SK-N-SH treated with all-trans-retinoic acid at 6 μM for 48 hours (cell line): ENCODE results near the gene RPUSD2.

Experiments used
- ATAC-seq: fragments of 200-7000 bp; cut with Tn5 transposase; 3 replicates; pipeline ENCODE4 v1.9.1; 2020; ENCODE audit warnings: mild to moderate bottlenecking, moderate library complexity
- ARNTL ChIP-seq: fragments of 450-650 bp; formaldehyde crosslinking; IDR thresholded peaks from 2 replicates; pipeline ENCODE4 v1.5.0; 2020; ENCODE audit warnings: low read depth, mild to moderate bottlenecking, moderate library complexity, borderline replicate concordance
- CREB5 ChIP-seq: fragments of 250-450 bp; sonication (Bioruptor Pico); IDR thresholded peaks from 2 replicates; pipeline ENCODE4 v1.5.1; 2020; ENCODE audit warnings: low read depth, mild to moderate bottlenecking, moderate library complexity
- CSDC2 ChIP-seq: fragments of 250-450 bp; sonication (Bioruptor Pico); IDR thresholded peaks from 2 replicates; pipeline ENCODE4 v1.5.0; 2020; ENCODE audit warnings: mild to moderate bottlenecking, moderate library complexity
- CSRNP3 ChIP-seq: fragments of 250-450 bp; sonication (Bioruptor Pico); IDR thresholded peaks from 2 replicates; pipeline ENCODE4 v1.5.1; 2021; ENCODE audit warnings: mild to moderate bottlenecking, moderate library complexity
- ESRRG ChIP-seq: fragments of 250-450 bp; sonication (Bioruptor Pico); IDR thresholded peaks from 2 replicates; pipeline ENCODE4 v1.6.1; 2021; ENCODE audit warnings: mild to moderate bottlenecking
- GLIS3 ChIP-seq: fragments of 250-450 bp; sonication (Bioruptor Pico); IDR thresholded peaks from 2 replicates; pipeline ENCODE4 v1.5.0; 2020; ENCODE audit warnings: mild to moderate bottlenecking, moderate library complexity
- ISL1 ChIP-seq: fragments of 250-450 bp; sonication (Bioruptor Pico); IDR thresholded peaks from 2 replicates; pipeline ENCODE4 v2.1.2; 2022; ENCODE audit warnings: mild to moderate bottlenecking, moderate library complexity
- PATZ1 ChIP-seq: fragments of 250-450 bp; sonication (Bioruptor Pico); IDR thresholded peaks from 2 replicates; pipeline ENCODE4 v1.8.0; 2020; ENCODE audit warnings: mild to moderate bottlenecking, moderate library complexity, borderline replicate concordance
- PPARA ChIP-seq: fragments of 250-450 bp; sonication (Bioruptor Pico); IDR thresholded peaks from 2 replicates; pipeline ENCODE4 v1.5.0; 2020; ENCODE audit warnings: mild to moderate bottlenecking, borderline replicate concordance
- SNAI2 ChIP-seq: fragments of 250-450 bp; sonication (Bioruptor Pico); IDR thresholded peaks from 2 replicates; pipeline ENCODE4 v1.5.0; 2020; ENCODE audit warnings: mild to moderate bottlenecking, moderate library complexity
- TCF4 ChIP-seq: fragments of 250-450 bp; sonication (Bioruptor Pico); IDR thresholded peaks from 2 replicates; pipeline ENCODE4 v1.8.0; 2021; ENCODE audit warnings: mild to moderate bottlenecking, moderate library complexity, borderline replicate concordance
- TOX ChIP-seq: fragments of 250-450 bp; sonication (Bioruptor Pico); IDR thresholded peaks from 2 replicates; pipeline ENCODE4 v1.8.0; 2021; ENCODE audit warnings: mild to moderate bottlenecking, moderate library complexity, borderline replicate concordance
- TSHZ2 ChIP-seq: fragments of 250-450 bp; sonication (Bioruptor Pico); IDR thresholded peaks from 2 replicates; pipeline ENCODE4 v1.5.0; 2020; ENCODE audit warnings: mild to moderate bottlenecking, moderate library complexity
- ZC3H10 ChIP-seq: fragments of 250-450 bp; sonication (Bioruptor Pico); IDR thresholded peaks from 2 replicates; pipeline ENCODE4 v1.5.1; 2021; ENCODE audit warnings: mild to moderate bottlenecking, moderate library complexity
- ZFP3 ChIP-seq: fragments of 250-450 bp; sonication (Bioruptor Pico); IDR thresholded peaks from 2 replicates; pipeline ENCODE4 v1.5.0; 2020; ENCODE audit warnings: mild to moderate bottlenecking, moderate library complexity
- ZFP30 ChIP-seq: fragments of 450-650 bp; formaldehyde crosslinking; IDR thresholded peaks from 2 replicates; pipeline ENCODE4 v1.5.0; 2022; ENCODE audit warnings: mild to moderate bottlenecking, moderate library complexity
- ZNF565 ChIP-seq: fragments of 450-650 bp; formaldehyde crosslinking; conservative IDR thresholded peaks from 2 replicates; pipeline ENCODE4 v1.5.0; 2020; ENCODE audit warnings: low read depth, mild to moderate bottlenecking, moderate library complexity
- ZNF70 ChIP-seq: fragments of 450-650 bp; formaldehyde crosslinking; IDR thresholded peaks from 2 replicates; pipeline ENCODE4 v1.5.0; 2020; ENCODE audit warnings: mild to moderate bottlenecking, moderate library complexity
- ZNF8 ChIP-seq: fragments of 450-650 bp; formaldehyde crosslinking; IDR thresholded peaks from 2 replicates; pipeline ENCODE4 v1.5.0; 2020; ENCODE audit warnings: mild to moderate bottlenecking, moderate library complexity

RPUSD2 gene

GRCh38 chr15:40613080-40613479, 44.0 kb downstream of the RPUSD2 start:
- no peak for TF ChIP-seq PATZ1 (CRISPR knock-in tag)
- no peak for ATAC-seq

- ATAC-seq, result no peak
- TF ChIP-seq PATZ1 (CRISPR knock-in tag) (no peak), ISL1 (no peak), ZC3H10 (CRISPR knock-in tag) (no peak)
- TF ChIP-seq, all 23 proteins: peak for 0
Measured at GRCh38 chr15:40618023-40618422, 48.9 kb downstream of the RPUSD2 start.

GRCh38 chr15:40618906-40619305, 49.8 kb downstream of the RPUSD2 start:
- TF ChIP-seq ZFP30 (CRISPR knock-in tag), result no peak
- TF ChIP-seq GLIS3 (CRISPR knock-in tag), result no peak
- no peak for TF ChIP-seq CREB5 (CRISPR knock-in tag)
- TF ChIP-seq ZC3H10 (CRISPR knock-in tag), result no peak
- no peak for TF ChIP-seq ZNF8 (CRISPR knock-in tag)
- TF ChIP-seq ARNTL (CRISPR knock-in tag), result no peak
- TF ChIP-seq PATZ1 (CRISPR knock-in tag), result no peak
- no peak for TF ChIP-seq ISL1
- TF ChIP-seq CSDC2 (CRISPR knock-in tag), result no peak
- TF ChIP-seq PPARA, result no peak
- TF ChIP-seq TSHZ2 (CRISPR knock-in tag), result no peak
- TF ChIP-seq ZNF70, result no peak
- no peak for TF ChIP-seq ZNF565 (CRISPR knock-in tag)
- no peak for TF ChIP-seq ZFP3 (CRISPR knock-in tag)
- no peak for TF ChIP-seq SNAI2 (CRISPR knock-in tag)
- no peak for TF ChIP-seq CSRNP3 (CRISPR knock-in tag)
- no peak for TF ChIP-seq TOX (CRISPR knock-in tag)
- no peak for TF ChIP-seq TCF4 (CRISPR knock-in tag)
- no peak for TF ChIP-seq ESRRG (CRISPR knock-in tag)
- TF ChIP-seq, all 23 proteins: peak for 0
- ATAC-seq, result no peak
